Right lobe of liver (tissue), 4 donors: ENCODE results near the gene CCNE1.

Experiments
- CTCF ChIP-seq, 4 donors: fragments of 200-600 bp in 3 of 4; fragments of 450-650 bp in 1 of 4; IDR thresholded peaks; one replicate each; pipeline versions ENCODE4 v1.5.1 to v1.8.0; 2016 to 2022; ENCODE audit warnings: antibody characterized with exemption in 4 of 4, mild to moderate bottlenecking in 2 of 4
- POLR2A ChIP-seq: fragments of 450-650 bp; IDR thresholded peaks from one replicate; pipeline ENCODE4 v1.6.1; 2017; ENCODE audit warnings: antibody characterized with exemption, mild to moderate bottlenecking
- donor health status: DM: no; HTN: no; CAD: no.
- donor health status: DM: no; HTN: no; CAD: no.
- donor health status: DM: no; HTN: yes; CAD: no.

DNA sequence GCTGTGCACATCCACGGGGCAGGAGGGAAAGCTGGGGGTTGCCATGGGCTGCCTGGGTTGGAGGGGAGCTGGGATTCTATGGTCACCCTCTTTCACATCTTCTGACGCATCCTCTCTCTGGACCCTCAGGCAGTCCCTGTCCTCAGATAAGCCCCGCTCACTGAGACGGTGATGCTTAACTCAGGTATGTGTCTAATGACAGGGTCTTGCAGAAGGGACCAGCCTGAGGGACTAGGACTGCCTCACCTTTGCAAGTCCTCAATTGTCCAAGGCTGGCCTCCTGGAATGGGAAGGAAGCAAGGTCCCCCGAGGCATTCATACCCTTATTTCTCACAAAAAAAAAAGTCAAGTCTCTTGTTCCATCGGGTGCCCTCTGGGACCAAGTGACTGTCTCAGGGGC, 37.7 kb upstream of the CCNE1 start:
- TF ChIP-seq POLR2A (no peak), CTCF (IDR thresholded peaks at IDR 0.05) (no peak)
